MM.1S (cell line): ENCODE measurements around the gene ADSS2.
A peak's percentile ranks its signal among the peaks of the same experiment; 100 is the strongest.
"Not testable (repeated sequence)": the region's sequence is repeated elsewhere in the genome, so short reads cannot be mapped to it uniquely, and the experiment has no call there.

Experiments used
- DNase-seq: peaks from one replicate; pipeline ENCODE4 v3.0.0-alpha.2; 2015
- H2AFZ ChIP-seq: fragments of 300-600 bp; sonication (generic); 2 replicates; pipeline ENCODE4 v1.6.0; 2016; ENCODE audit warnings: antibody characterized with exemption, low read length
- H3F3A ChIP-seq: fragments of 300-600 bp; sonication (generic); 2 replicates; pipeline ENCODE4 v1.6.1; 2016; ENCODE audit warnings: mild to moderate bottlenecking, antibody characterized with exemption, low read length, moderate library complexity, mixed read lengths; ENCODE audit not compliant: insufficient read depth
- H3K27ac ChIP-seq: fragments of 300-600 bp; sonication (generic); 2 replicates; pipeline ENCODE4 v1.5.1; 2016; ENCODE audit warnings: mild to moderate bottlenecking, low read length
- H3K27me3 ChIP-seq: fragments of 300-600 bp; sonication (generic); replicated peaks from 2 replicates; pipeline ENCODE4 v1.6.0; 2016; ENCODE audit warnings: low read length; ENCODE audit not compliant: insufficient read depth
- H3K36me3 ChIP-seq: fragments of 300-600 bp; sonication (generic); replicated peaks from 2 replicates; pipeline ENCODE4 v1.6.1; 2016; ENCODE audit warnings: mild to moderate bottlenecking, low read length, mixed read lengths; ENCODE audit not compliant: insufficient read depth
- H3K4me1 ChIP-seq: fragments of 300-600 bp; sonication (generic); 2 replicates; pipeline ENCODE4 v1.6.1; 2016; ENCODE audit warnings: low read length, mixed read lengths
- H3K4me2 ChIP-seq: fragments of 300-600 bp; sonication (generic); 2 replicates; pipeline ENCODE4 v1.6.0; 2016; ENCODE audit warnings: low read depth, low read length
- H3K4me3 ChIP-seq: fragments of 300-600 bp; sonication (generic); 2 replicates; pipeline ENCODE4 v1.5.1; 2016; ENCODE audit warnings: low read length, mixed read lengths
- H3K79me2 ChIP-seq: fragments of 300-600 bp; sonication (generic); 2 replicates; pipeline ENCODE4 v1.6.1; 2016; ENCODE audit warnings: mixed run types, low read length, mixed read lengths
- H3K9ac ChIP-seq: fragments of 300-600 bp; sonication (generic); 2 replicates; pipeline ENCODE4 v1.6.1; 2016; ENCODE audit warnings: low read length, mixed read lengths
- H3K9me2 ChIP-seq: fragments of 300-600 bp; sonication (generic); replicated peaks from 2 replicates; pipeline ENCODE4 v1.6.1; 2016; ENCODE audit warnings: mild to moderate bottlenecking, low read length, mixed read lengths; ENCODE audit not compliant: insufficient read depth
- H3K9me3 ChIP-seq: fragments of 300-600 bp; sonication (generic); replicated peaks from 2 replicates; pipeline ENCODE4 v1.6.1; 2016; ENCODE audit warnings: mild to moderate bottlenecking, low read length, mixed read lengths; ENCODE audit not compliant: insufficient read depth
- H4K20me1 ChIP-seq: fragments of 300-600 bp; sonication (generic); 2 replicates; pipeline ENCODE4 v1.6.1; 2016; ENCODE audit warnings: mild to moderate bottlenecking, low read length, moderate library complexity, mixed read lengths; ENCODE audit not compliant: insufficient read depth
- EZH2 ChIP-seq: fragments of 300-600 bp; sonication (generic); optimal IDR thresholded peaks from 2 replicates; pipeline ENCODE3; 2017; ENCODE audit warnings: low read depth, mild to moderate bottlenecking, antibody characterized with exemption, low read length, mixed read lengths
- EZH2phosphoT487 ChIP-seq: fragments of 300-600 bp; sonication (generic); IDR thresholded peaks from 2 replicates; pipeline ENCODE4 v1.6.1; 2018; ENCODE audit warnings: antibody characterized with exemption, low read length
- TF ChIP-seq, protein P1 (sequence below): fragments of 300-600 bp; sonication (generic); IDR thresholded peaks from 2 replicates; pipeline ENCODE4 v1.5.1; 2016; ENCODE audit warnings: antibody characterized with exemption, low read length, mixed read lengths

Gene ADSS2

DNA sequence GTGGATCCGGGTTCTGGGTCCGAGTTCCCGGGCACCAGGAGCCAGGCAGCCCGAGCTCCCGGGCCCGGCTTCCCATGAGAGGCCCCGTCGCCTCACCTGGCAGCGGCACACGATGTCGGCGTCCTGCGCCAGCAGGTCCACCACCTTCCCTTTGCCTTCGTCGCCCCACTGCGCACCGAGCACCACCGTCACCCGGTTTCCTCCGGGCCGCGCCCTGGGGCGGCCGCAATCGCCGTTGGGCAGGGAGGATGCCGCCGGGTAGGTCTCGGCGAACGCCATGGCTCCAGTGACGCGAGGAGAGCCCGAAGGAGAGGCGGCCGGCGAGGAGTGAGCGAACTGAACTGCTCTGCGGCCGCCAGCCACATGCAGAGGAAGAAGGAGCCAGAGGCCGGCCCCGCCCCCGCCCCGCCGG lies at the start of gene ADSS2:
TSS of gene ADSS2 (minus strand) at position 371 of the 412 bp plus-strand sequence. CDS start at position 279, 92 bp downstream.
- TF ChIP-seq EZH2phosphoT487: no peak
- TF ChIP-seq, protein P1, sequence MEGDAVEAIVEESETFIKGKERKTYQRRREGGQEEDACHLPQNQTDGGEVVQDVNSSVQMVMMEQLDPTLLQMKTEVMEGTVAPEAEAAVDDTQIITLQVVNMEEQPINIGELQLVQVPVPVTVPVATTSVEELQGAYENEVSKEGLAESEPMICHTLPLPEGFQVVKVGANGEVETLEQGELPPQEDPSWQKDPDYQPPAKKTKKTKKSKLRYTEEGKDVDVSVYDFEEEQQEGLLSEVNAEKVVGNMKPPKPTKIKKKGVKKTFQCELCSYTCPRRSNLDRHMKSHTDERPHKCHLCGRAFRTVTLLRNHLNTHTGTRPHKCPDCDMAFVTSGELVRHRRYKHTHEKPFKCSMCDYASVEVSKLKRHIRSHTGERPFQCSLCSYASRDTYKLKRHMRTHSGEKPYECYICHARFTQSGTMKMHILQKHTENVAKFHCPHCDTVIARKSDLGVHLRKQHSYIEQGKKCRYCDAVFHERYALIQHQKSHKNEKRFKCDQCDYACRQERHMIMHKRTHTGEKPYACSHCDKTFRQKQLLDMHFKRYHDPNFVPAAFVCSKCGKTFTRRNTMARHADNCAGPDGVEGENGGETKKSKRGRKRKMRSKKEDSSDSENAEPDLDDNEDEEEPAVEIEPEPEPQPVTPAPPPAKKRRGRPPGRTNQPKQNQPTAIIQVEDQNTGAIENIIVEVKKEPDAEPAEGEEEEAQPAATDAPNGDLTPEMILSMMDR: no peak
- TF ChIP-seq EZH2: no peak
- Histone ChIP-seq H3K79me2 (peaks cover 50% of the 10 kb centered on the region), H3K4me2 (peak within 1 kb of the TSS; percentile 91), H3K36me3 (peaks cover 9% of the 10 kb centered on the region; the same call in 1 of the 2 replicates), H3K9me3 (no peaks in the 10 kb centered on the region), H3K9me2 (no peaks in the 10 kb centered on the region), H3K4me1 (peaks cover 19% of the 10 kb centered on the region), H3K27ac (peak within 1 kb of the TSS; percentile 95), H3K4me3 (peak within 1 kb of the TSS; percentile 96), H3K9ac (peak within 1 kb of the TSS; percentile 96), H4K20me1 (0 out of 2 replicates have a peak, but pooled peaks cover 9% of the 10 kb centered on the region), H3K27me3 (no peaks in the 10 kb centered on the region), H2AFZ (peak within 1 kb of the TSS; percentile 72), H3F3A (peaks cover 16% of the 10 kb centered on the region)
- DNase-seq: no peak

DNA sequence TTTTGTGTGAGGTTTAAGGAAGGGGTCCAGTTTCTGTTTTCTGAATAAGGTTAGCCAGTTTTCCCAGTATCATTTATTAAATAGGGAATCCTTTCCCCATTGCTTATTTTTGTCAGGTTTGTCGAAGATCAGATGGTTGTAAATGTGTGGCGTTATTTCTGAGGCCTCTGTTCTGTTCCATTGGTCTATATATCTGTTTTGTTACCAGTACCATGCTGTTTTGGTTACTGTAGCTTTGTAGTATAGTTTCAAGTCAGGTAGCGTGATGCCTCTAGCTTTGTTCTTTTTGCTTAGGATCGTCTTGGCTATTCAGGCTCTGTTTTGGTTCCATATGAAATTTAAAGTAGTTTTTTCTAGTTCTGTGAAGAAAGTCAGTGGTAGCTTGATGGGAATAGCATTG lies 48.8 kb upstream of the ADSS2 start:
- H3K79me2 ChIP-seq, H3K4me1 ChIP-seq, H3K9me2 ChIP-seq, H3K36me3 ChIP-seq, H2AFZ ChIP-seq, H3K9ac ChIP-seq, H3K9me3 ChIP-seq, H4K20me1 ChIP-seq, H3K27me3 ChIP-seq, H3K4me3 ChIP-seq, H3K4me2 ChIP-seq, H3F3A ChIP-seq, H3K27ac ChIP-seq, DNase-seq: not testable (repeated sequence)

DNA sequence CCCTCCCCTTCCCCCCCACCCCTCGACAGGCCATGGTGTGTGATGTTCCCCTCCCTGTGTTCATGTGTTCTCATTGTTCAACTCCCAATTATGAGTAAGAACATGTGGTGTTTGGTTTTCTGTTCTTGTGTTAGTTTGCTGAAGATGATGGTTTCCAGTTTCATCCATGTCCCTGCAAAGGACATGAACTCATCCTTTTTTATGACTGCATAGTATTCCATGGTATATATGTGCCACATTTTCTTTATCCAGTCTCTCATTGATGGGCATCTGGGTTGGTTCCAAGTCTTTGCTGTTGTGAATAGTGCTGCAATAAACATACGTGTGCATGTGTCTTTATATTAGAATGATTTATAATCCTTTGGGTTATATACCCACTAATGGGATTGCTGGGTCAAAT lies 47.8 kb upstream of the ADSS2 start:
- not testable (repeated sequence) for H3K4me2 ChIP-seq, DNase-seq, H4K20me1 ChIP-seq, H3K27ac ChIP-seq, H3K4me1 ChIP-seq, H3F3A ChIP-seq, H3K9me3 ChIP-seq, H3K36me3 ChIP-seq, H2AFZ ChIP-seq, H3K9ac ChIP-seq, H3K9me2 ChIP-seq, H3K27me3 ChIP-seq, H3K4me3 ChIP-seq, H3K79me2 ChIP-seq

DNA sequence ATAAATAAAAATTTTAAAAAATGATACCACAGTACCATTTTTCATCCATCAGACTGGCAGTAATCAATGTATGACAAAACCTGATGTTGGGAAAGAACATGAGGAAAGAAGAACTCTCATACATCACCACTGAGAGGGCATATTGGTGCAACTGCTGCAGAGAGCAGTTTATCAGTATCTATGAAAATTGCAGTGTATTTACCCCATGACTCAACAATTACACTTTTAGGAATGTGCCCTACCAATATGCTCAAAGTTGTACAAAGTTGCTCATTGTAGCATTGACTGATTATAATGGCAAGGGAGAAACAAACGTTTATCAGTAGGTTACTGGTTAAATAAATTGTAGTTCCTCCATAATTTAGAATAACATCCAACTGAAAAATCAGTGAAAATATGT lies 46.1 kb upstream of the ADSS2 start:
- DNase-seq: no peak
- Histone ChIP-seq H3K9me2 (no peaks in the 10 kb centered on the region), H4K20me1 (no peaks in the 10 kb centered on the region), H3K4me3 (no peak overlapping the region), H3K9ac (no peak overlapping the region), H3K9me3 (no peaks in the 10 kb centered on the region), H2AFZ (no peak overlapping the region), H3K4me1 (no peaks in the 10 kb centered on the region), H3K27ac (no peak overlapping the region), H3K79me2 (no peaks in the 10 kb centered on the region), H3F3A (no peaks in the 10 kb centered on the region), H3K4me2 (no peak overlapping the region), H3K36me3 (no peaks in the 10 kb centered on the region), H3K27me3 (no peaks in the 10 kb centered on the region)
- no peak for TF ChIP-seq EZH2phosphoT487
- TF ChIP-seq, protein P1: no peak
- no peak for TF ChIP-seq EZH2
